Measurements from ENCODE around the gene ASB4.

ASB4 gene

GRCh38 chr7:95525503-95525902 is 39.8 kb downstream of the ASB4 start:
- DNase-seq, result no peak

GRCh38 chr7:95526128-95526738 is 40.5 kb downstream of the ASB4 start:
- DNase-seq, result peak in 44 of 56 donors; percentile 6 to 82 (median 50)

- peak in 47 of 56 donors; percentile 3 to 82 (median 42) for DNase-seq
Observed at GRCh38 chr7:95527033-95527775, 41.5 kb downstream of the ASB4 start.

GRCh38 chr7:95527776-95528250 is 42.1 kb downstream of the ASB4 start:
- DNase-seq, result peak in 2 of 56 donors; percentile 14

GRCh38 chr7:95529701-95530100 is 44.0 kb downstream of the ASB4 start:
- no peak for DNase-seq

- DNase-seq, result no peak
Observed at GRCh38 chr7:95530881-95531280, 45.1 kb downstream of the ASB4 start.

- DNase-seq, result no peak
Observed at GRCh38 chr7:95531605-95532219, 46.0 kb downstream of the ASB4 start.

- DNase-seq, result no peak
Observed at GRCh38 chr7:95534796-95535195, 49.1 kb downstream of the ASB4 start.

GRCh38 chr7:95535662-95536061 is 49.9 kb downstream of the ASB4 start:
- DNase-seq, result no peak

- no peak for DNase-seq
Observed at GRCh38 chr7:95536656-95537311, 51.0 kb downstream of the ASB4 start.

- no peak for DNase-seq
Observed at GRCh38 chr7:95537468-95537867, 51.7 kb downstream of the ASB4 start.

- no peak for DNase-seq
Observed at GRCh38 chr7:95539426-95539825, 53.7 kb downstream of the ASB4 start.

GRCh38 chr7:95540366-95540765 is 54.6 kb downstream of the ASB4 start:
- no peak for DNase-seq

- no peak for DNase-seq
Observed at GRCh38 chr7:95543312-95543711, 57.6 kb downstream of the ASB4 start.

- no peak for DNase-seq
Observed at GRCh38 chr7:95544171-95544570, 58.4 kb downstream of the ASB4 start.

- peak in 31 of 56 donors; percentile 4 to 69 (median 28) for DNase-seq
Observed at GRCh38 chr7:95545007-95545615, 59.4 kb downstream of the ASB4 start.

GRCh38 chr7:95545673-95546072 is 59.9 kb downstream of the ASB4 start:
- peak in 2 of 56 donors; percentile 5 to 11 for DNase-seq

- DNase-seq, result peak in 1 of 56 donors; percentile 5
Observed at GRCh38 chr7:95546647-95547046, 60.9 kb downstream of the ASB4 start.

GRCh38 chr7:95547361-95548348 is 61.9 kb downstream of the ASB4 start:
- no peak for DNase-seq

Measured in amygdala (tissue), 56 donors.